PC-9 (cell line): ENCODE measurements around the gene TMEM117. TPM values are rescaled to one million over a fixed set of nuclear protein-coding genes. Genes with fewer than 3 reads are reported as not detected.

Source experiments
- BruUV-seq: library from RNA; stranded (reverse); fragments of 400-500 nt; replicated peaks from 2 replicates; lab custom pipeline; 2021; lab: Mats Ljungman, UMichigan
- CTCF ChIA-PET: fragments of 300-600 bp; sonication (Branson Sonifier 250); formaldehyde crosslinking; loops from one replicate; lab custom pipeline; 2022; ENCODE audit warnings: antibody characterized with exemption; lab: Charles Lee
- POLR2A ChIA-PET: fragments of 300-600 bp; sonication (Branson Sonifier 250); formaldehyde crosslinking; loops from one replicate; lab custom pipeline; 2022; ENCODE audit warnings: antibody characterized with exemption; ENCODE audit not compliant: unreplicated experiment; lab: Charles Lee
- DNase-seq, 2 experiments: peaks; one replicate each; pipeline versions ENCODE4 v3.0.0 to v3.0.0-alpha.2; 2015 to 2022; ENCODE audit warnings: mixed read lengths in 1 of 2
- H2AFZ ChIP-seq: fragments of 200-600 bp; sonication (generic); 2 replicates; pipeline ENCODE4 v1.8.1; 2017; ENCODE audit warnings: antibody characterized with exemption
- H3F3A ChIP-seq: fragments of 200-600 bp; sonication (generic); 2 replicates; pipeline ENCODE4 v1.8.1; 2017; ENCODE audit warnings: antibody characterized with exemption, mild to moderate bottlenecking, low read depth; ENCODE audit not compliant: insufficient read depth
- H3K27ac ChIP-seq: fragments of 200-600 bp; sonication (generic); 2 replicates; pipeline ENCODE4 v1.6.1; 2016; ENCODE audit warnings: mixed run types
- H3K27me3 ChIP-seq: fragments of 200-600 bp; sonication (generic); 2 replicates; pipeline ENCODE4 v1.6.1; 2016; ENCODE audit warnings: low read depth, mixed run types; ENCODE audit not compliant: insufficient read depth
- H3K36me3 ChIP-seq: fragments of 200-600 bp; sonication (generic); 2 replicates; pipeline ENCODE4 v1.6.1; 2016; ENCODE audit warnings: low read depth, mixed run types
- H3K4me1 ChIP-seq: fragments of 200-600 bp; sonication (generic); replicated peaks from 2 replicates; pipeline ENCODE4 v1.6.1; 2016; ENCODE audit warnings: mixed run types; ENCODE audit not compliant: insufficient read depth
- H3K4me2 ChIP-seq: fragments of 200-600 bp; sonication (generic); 2 replicates; pipeline ENCODE4 v1.6.1; 2017; ENCODE audit warnings: mixed run types
- H3K4me3 ChIP-seq: fragments of 200-600 bp; sonication (generic); 2 replicates; pipeline ENCODE4 v1.6.1; 2016; ENCODE audit warnings: mixed run types
- H3K79me2 ChIP-seq: fragments of 200-600 bp; sonication (generic); 2 replicates; pipeline ENCODE4 v1.6.1; 2017; ENCODE audit warnings: low read depth, mixed run types
- H3K9me2 ChIP-seq: fragments of 200-600 bp; sonication (generic); 2 replicates; pipeline ENCODE4 v1.8.1; 2017; ENCODE audit warnings: mild to moderate bottlenecking; ENCODE audit not compliant: insufficient read depth
- H3K9me3 ChIP-seq: fragments of 200-600 bp; sonication (generic); 2 replicates; pipeline ENCODE4 v1.8.1; 2016; ENCODE audit warnings: low read depth; ENCODE audit not compliant: insufficient read depth
- H4K20me1 ChIP-seq: fragments of 200-600 bp; sonication (generic); 2 replicates; pipeline ENCODE4 v1.8.1; 2017; ENCODE audit not compliant: insufficient read depth
- CTCF ChIP-seq: fragments of 200-600 bp; sonication (generic); conservative IDR thresholded peaks from 2 replicates; pipeline ENCODE4 v1.6.1; 2017; ENCODE audit warnings: mixed run types, antibody characterized with exemption, mild to moderate bottlenecking, moderate library complexity
- EZH2 ChIP-seq: fragments of 200-600 bp; sonication (generic); IDR thresholded peaks from 2 replicates; pipeline ENCODE4 v1.8.0; 2017; ENCODE audit warnings: antibody characterized with exemption, low read depth
- intact Hi-C: fragments of 100-400 bp; cut with micrococcal nuclease; formaldehyde crosslinking; loops from one replicate; pipeline ENCODE4 v1.10.0; 2022; ENCODE audit not compliant: unreplicated experiment
- total RNA-seq: library from RNA; stranded (reverse); gene quantifications from 2 replicates; pipeline ENCODE4 v1.2.3, GENCODE V29; 2021

Gene TMEM117
- total RNA-seq, 1 experiment from 2014 or later = 2.0 TPM

- Histone ChIP-seq H2AFZ (no peak overlapping the region), H3K36me3 (peaks cover 39% of the 10 kb centered on the region), H3K79me2 (no peaks in the 10 kb centered on the region), H3K9me2 (no peaks in the 10 kb centered on the region), H4K20me1 (no peaks in the 10 kb centered on the region; the same call in 1 of the 2 replicates), H3K4me3 (no peak overlapping the region), H3K4me1 (peaks cover 17% of the 10 kb centered on the region), H3F3A (peaks cover 39% of the 10 kb centered on the region), H3K4me2 (peak overlapping the region; percentile 10), H3K27ac (peak overlapping the region; percentile 16), H3K27me3 (no peaks in the 10 kb centered on the region), H3K9me3 (no peaks in the 10 kb centered on the region; the same call in 1 of the 2 replicates)
- TF ChIP-seq CTCF = no peak
- no peak for TF ChIP-seq EZH2
- DNase-seq = peak in 1 of 2 experiments; percentile 90
- ChIA-PET POLR2A (no interaction called here), CTCF (no interaction called here)
- no TSS peak for BruUV-seq
- intact Hi-C loops = no loop called here
These were observed 40.1 kb upstream of the TMEM117 start for GRCh38 chr12:43795716-43796280.

GRCh38 chr12:43797561-43798217 is 38.2 kb upstream of the TMEM117 start:
- no peak for TF ChIP-seq CTCF
- TF ChIP-seq EZH2 = no peak
- BruUV-seq = no TSS peak
- ChIA-PET POLR2A (interaction anchor here (0.9 kb wide), 1 partner anchor 55 kb away, joined by 4 read pairs; no protein-coding TSS in a partner anchor), CTCF (interaction anchor here (0.6 kb wide), 1 partner anchor 1079 kb away, joined by 5 read pairs; the partner anchor contains the start of gene NELL2)
- Histone ChIP-seq H3K27me3 (no peaks in the 10 kb centered on the region), H3K9me2 (no peaks in the 10 kb centered on the region), H3F3A (peaks cover 37% of the 10 kb centered on the region), H3K4me2 (no peak overlapping the region), H3K27ac (no peak overlapping the region), H3K36me3 (peaks cover 55% of the 10 kb centered on the region), H3K4me3 (no peak overlapping the region), H2AFZ (no peak overlapping the region), H3K79me2 (0 out of 2 replicates have a peak, but pooled peaks cover 2% of the 10 kb centered on the region), H3K4me1 (peaks cover 17% of the 10 kb centered on the region), H4K20me1 (no peaks in the 10 kb centered on the region; the same call in 1 of the 2 replicates), H3K9me3 (no peaks in the 10 kb centered on the region; the same call in 1 of the 2 replicates)
- no peak for DNase-seq
- intact Hi-C loops = no loop called here

- Histone ChIP-seq H3K4me3 (peak overlapping the region; percentile 94), H3K36me3 (peaks cover 35% of the 10 kb centered on the region), H2AFZ (peak overlapping the region; percentile 95), H3F3A (peaks cover 5% of the 10 kb centered on the region), H3K9me3 (no peaks in the 10 kb centered on the region), H3K9me2 (no peaks in the 10 kb centered on the region), H3K4me2 (peak overlapping the region; percentile 98), H3K27ac (peak overlapping the region; percentile 76), H3K4me1 (peaks cover 28% of the 10 kb centered on the region), H4K20me1 (no peaks in the 10 kb centered on the region; the same call in 1 of the 2 replicates), H3K27me3 (no peaks in the 10 kb centered on the region), H3K79me2 (peaks cover 38% of the 10 kb centered on the region)
- DNase-seq = no peak
- intact Hi-C loops = loop anchor here (5.0 kb wide), 1 partner anchor 77 kb away; no protein-coding TSS in a partner anchor
- BruUV-seq = no TSS peak
- ChIA-PET POLR2A (interaction anchor here (0.5 to 1.6 kb wide), 6 partner anchors 12 to 99 kb away, joined by 3 to 19 read pairs (median 6); partner anchors contain the start of gene IRAK4), CTCF (no interaction called here)
- no peak for TF ChIP-seq EZH2
- no peak for TF ChIP-seq CTCF
These were observed 30.6 kb upstream of the TMEM117 start for GRCh38 chr12:43805149-43805859.
